Measurements from ENCODE around the gene BCCIP. TPM values are rescaled to one million over a fixed set of nuclear protein-coding genes. Genes with fewer than 3 reads are reported as not detected.

Gene BCCIP
- total RNA-seq, 2 experiments from 2014 or later = 59.1 to 96.2 TPM

DNA sequence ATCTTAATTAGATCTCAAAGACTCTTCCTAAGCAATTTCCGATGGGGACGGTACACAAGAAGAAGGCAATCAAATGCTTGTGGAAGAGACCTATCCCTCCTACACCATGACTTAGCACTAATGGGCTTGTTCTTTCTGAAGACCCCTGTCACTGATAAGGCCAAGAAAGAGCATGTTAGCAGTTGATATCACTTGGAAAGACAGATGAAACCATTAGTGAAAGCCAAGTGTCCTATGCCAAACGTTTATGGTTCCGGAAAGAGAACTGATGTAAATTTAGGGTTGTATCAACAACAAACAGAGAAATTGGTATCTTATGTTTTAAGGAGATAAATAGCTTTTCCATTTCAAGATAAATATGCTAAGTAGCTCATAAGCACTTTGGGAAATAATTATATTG is 6.8 kb upstream of the BCCIP start:
- no peaks in the 10 kb centered on the region for H3K9me3 ChIP-seq (ENCODE audit: low read length)
- no peak overlapping the region for H3K4me2 ChIP-seq (ENCODE audit: low read length)
- no peak overlapping the region for H2AFZ ChIP-seq (ENCODE audit: low read length)
- no peak for DNase-seq (ENCODE audit: low spot score)
- H3K27ac ChIP-seq (ENCODE audit: low read depth, low read length, poor library complexity, severe bottlenecking) = no peak overlapping the region
- H3K4me3 ChIP-seq (ENCODE audit: low read depth, low read length, poor library complexity, severe bottlenecking) = no peak overlapping the region
- intact Hi-C loops (cut with micrococcal nuclease; ENCODE audit: unreplicated experiment) = no loop called here
- ChIA-PET POLR2A (interaction anchor here (0.6 to 1.1 kb wide), 4 partner anchors 9 to 36 kb away, joined by 3 to 4 read pairs (median 4); no protein-coding TSS in a partner anchor), CTCF (ENCODE audit: unreplicated experiment) (no interaction called here)
- H4K20me1 ChIP-seq (ENCODE audit: insufficient read depth, low read length) = no peaks in the 10 kb centered on the region
- H3K4me1 ChIP-seq (ENCODE audit: insufficient read depth, low read length, poor library complexity, severe bottlenecking) = peaks cover 4% of the 10 kb centered on the region
- no peaks in the 10 kb centered on the region for H3K79me2 ChIP-seq (ENCODE audit: insufficient read depth, low read depth, low read length)
- TF ChIP-seq, protein P1, sequence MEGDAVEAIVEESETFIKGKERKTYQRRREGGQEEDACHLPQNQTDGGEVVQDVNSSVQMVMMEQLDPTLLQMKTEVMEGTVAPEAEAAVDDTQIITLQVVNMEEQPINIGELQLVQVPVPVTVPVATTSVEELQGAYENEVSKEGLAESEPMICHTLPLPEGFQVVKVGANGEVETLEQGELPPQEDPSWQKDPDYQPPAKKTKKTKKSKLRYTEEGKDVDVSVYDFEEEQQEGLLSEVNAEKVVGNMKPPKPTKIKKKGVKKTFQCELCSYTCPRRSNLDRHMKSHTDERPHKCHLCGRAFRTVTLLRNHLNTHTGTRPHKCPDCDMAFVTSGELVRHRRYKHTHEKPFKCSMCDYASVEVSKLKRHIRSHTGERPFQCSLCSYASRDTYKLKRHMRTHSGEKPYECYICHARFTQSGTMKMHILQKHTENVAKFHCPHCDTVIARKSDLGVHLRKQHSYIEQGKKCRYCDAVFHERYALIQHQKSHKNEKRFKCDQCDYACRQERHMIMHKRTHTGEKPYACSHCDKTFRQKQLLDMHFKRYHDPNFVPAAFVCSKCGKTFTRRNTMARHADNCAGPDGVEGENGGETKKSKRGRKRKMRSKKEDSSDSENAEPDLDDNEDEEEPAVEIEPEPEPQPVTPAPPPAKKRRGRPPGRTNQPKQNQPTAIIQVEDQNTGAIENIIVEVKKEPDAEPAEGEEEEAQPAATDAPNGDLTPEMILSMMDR (conservative IDR thresholded peaks at IDR 0.05; ENCODE audit: low read length) = no peak
- TF ChIP-seq EZH2phosphoT487 (IDR thresholded peaks at IDR 0.05; ENCODE audit: borderline replicate concordance, low read depth, low read length) = no peak
- no TSS peak for BruUV-seq (replicated peaks)
- no peaks in the 10 kb centered on the region for H3K9me2 ChIP-seq (ENCODE audit: insufficient read depth, low read length)
- peaks cover 19% of the 10 kb centered on the region; the same call in 1 of the 2 replicates for H3K36me3 ChIP-seq (ENCODE audit: insufficient read depth, low read length)

DNA sequence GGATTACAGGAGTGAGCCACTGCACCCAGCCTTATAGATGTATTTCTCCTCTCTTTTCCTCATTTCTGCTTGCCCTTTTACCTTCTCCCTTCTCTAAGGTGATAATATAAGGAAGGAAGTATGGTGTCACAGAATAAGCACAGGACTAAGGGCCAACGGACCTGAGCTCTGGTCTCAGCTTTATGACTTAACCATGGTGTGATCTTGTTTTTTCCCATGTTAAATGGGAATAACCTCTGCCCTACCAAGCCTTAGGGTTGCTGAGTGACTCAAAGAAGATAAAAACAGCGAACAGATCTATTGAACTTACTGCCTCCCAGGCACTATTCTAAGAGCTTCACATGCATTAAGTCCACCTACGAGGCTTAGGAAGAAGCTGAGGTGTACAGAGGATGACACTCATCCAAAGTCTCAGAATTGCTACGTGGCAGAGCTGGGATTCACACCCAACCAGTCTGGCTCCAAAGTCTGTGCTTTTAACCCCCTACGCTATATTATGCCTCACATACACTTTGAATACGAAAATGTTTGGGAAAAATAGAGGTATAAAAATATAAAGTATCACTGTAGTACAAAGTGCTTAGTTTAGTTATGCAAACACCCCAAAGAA is 5.9 kb upstream of the BCCIP start:
- H3K36me3 ChIP-seq (ENCODE audit: insufficient read depth, low read length) = peaks cover 15% of the 10 kb centered on the region; the same call in 1 of the 2 replicates
- H3K4me1 ChIP-seq (ENCODE audit: insufficient read depth, low read length, poor library complexity, severe bottlenecking) = peaks cover 11% of the 10 kb centered on the region
- TF ChIP-seq, protein P1 (conservative IDR thresholded peaks at IDR 0.05; ENCODE audit: low read length) = no peak
- TF ChIP-seq EZH2phosphoT487 (IDR thresholded peaks at IDR 0.05; ENCODE audit: borderline replicate concordance, low read depth, low read length) = no peak
- H3K79me2 ChIP-seq (ENCODE audit: insufficient read depth, low read depth, low read length) = peaks cover 8% of the 10 kb centered on the region; the same call in 1 of the 2 replicates
- no peak overlapping the region for H3K27ac ChIP-seq (ENCODE audit: low read depth, low read length, poor library complexity, severe bottlenecking)
- POLR2A ChIA-PET = interaction anchor here (0.9 to 1.1 kb wide), 3 partner anchors 10 to 26 kb away, joined by 3 to 4 read pairs (median 4); no protein-coding TSS in a partner anchor
- CTCF ChIA-PET (ENCODE audit: unreplicated experiment) = no interaction called here
- no peaks in the 10 kb centered on the region for H3K9me2 ChIP-seq (ENCODE audit: insufficient read depth, low read length)
- H3K9me3 ChIP-seq (ENCODE audit: low read length) = no peaks in the 10 kb centered on the region
- H3K4me2 ChIP-seq (ENCODE audit: low read length) = no peak overlapping the region
- intact Hi-C loops (cut with micrococcal nuclease; ENCODE audit: unreplicated experiment) = no loop called here
- DNase-seq (ENCODE audit: low spot score) = no peak
- H3K4me3 ChIP-seq (ENCODE audit: low read depth, low read length, poor library complexity, severe bottlenecking) = no peak overlapping the region
- BruUV-seq (replicated peaks) = no TSS peak
- no peaks in the 10 kb centered on the region for H4K20me1 ChIP-seq (ENCODE audit: insufficient read depth, low read length)
- no peak overlapping the region for H2AFZ ChIP-seq (ENCODE audit: low read length)

DNA sequence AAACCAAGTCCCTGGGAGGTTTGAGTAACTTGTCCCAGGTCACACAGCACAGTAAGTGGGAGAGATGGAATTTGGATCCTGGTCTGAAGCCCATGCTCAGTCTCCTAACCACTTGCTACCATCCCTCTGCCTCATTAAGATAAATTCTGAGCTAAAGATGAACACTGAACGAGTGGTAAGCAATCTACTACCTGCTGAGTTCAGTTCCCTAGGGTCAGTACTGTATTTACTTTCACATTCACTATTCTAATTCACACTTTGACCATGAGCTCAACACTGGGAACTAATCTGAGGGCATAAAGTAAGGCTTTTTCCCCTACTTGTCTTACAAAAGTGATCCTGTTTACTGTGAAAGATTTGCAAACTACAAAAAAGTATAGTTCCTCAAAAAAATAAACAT is 2.6 kb upstream of the BCCIP start:
- TF ChIP-seq, protein P1 (conservative IDR thresholded peaks at IDR 0.05; ENCODE audit: low read length) = no peak
- no peak for TF ChIP-seq EZH2phosphoT487 (IDR thresholded peaks at IDR 0.05; ENCODE audit: borderline replicate concordance, low read depth, low read length)
- Histone ChIP-seq H3K27ac (ENCODE audit: low read depth, low read length, poor library complexity, severe bottlenecking) (no peak overlapping the region), H3K4me3 (ENCODE audit: low read depth, low read length, poor library complexity, severe bottlenecking) (no peak overlapping the region), H3K9me2 (ENCODE audit: insufficient read depth, low read length) (no peaks in the 10 kb centered on the region), H3K9me3 (ENCODE audit: low read length) (no peaks in the 10 kb centered on the region), H4K20me1 (ENCODE audit: insufficient read depth, low read length) (peaks cover 16% of the 10 kb centered on the region; the same call in 1 of the 2 replicates), H2AFZ (ENCODE audit: low read length) (no peak overlapping the region), H3K4me1 (ENCODE audit: insufficient read depth, low read length, poor library complexity, severe bottlenecking) (peaks cover 24% of the 10 kb centered on the region), H3K4me2 (ENCODE audit: low read length) (no peak overlapping the region), H3K36me3 (ENCODE audit: insufficient read depth, low read length) (peaks cover 10% of the 10 kb centered on the region; the same call in 1 of the 2 replicates), H3K79me2 (ENCODE audit: insufficient read depth, low read depth, low read length) (peaks cover 35% of the 10 kb centered on the region)
- no TSS peak for BruUV-seq (replicated peaks)
- no peak for DNase-seq (ENCODE audit: low spot score)
- CTCF ChIA-PET (ENCODE audit: unreplicated experiment) = interaction anchor here (0.6 kb wide), 1 partner anchor 34 kb away, joined by 3 read pairs; no protein-coding TSS in a partner anchor
- POLR2A ChIA-PET = interaction anchor here (1.1 kb wide), 2 partner anchors 11 to 26 kb away, joined by 3 to 4 read pairs; no protein-coding TSS in a partner anchor
- intact Hi-C loops (cut with micrococcal nuclease; ENCODE audit: unreplicated experiment) = loop anchor here (5.0 kb wide), 1 partner anchor 68 kb away; no protein-coding TSS in a partner anchor
